OCI-M1 (cell line): ENCODE results near the gene PLCB1.
A peak's percentile ranks its signal among the peaks of the same experiment; 100 is the strongest.
"Not testable (repeated sequence)": the region's sequence is repeated elsewhere in the genome, so short reads cannot be mapped to it uniquely, and the experiment has no call there.

Source experiments
- DNase-seq: peaks from one replicate; lab custom pipeline; 2025; lab: John Stamatoyannopoulos, UW

PLCB1 gene

GRCh38 chr20:8404912-8405635, 273.0 kb downstream of the PLCB1 start:
- DNase-seq: no peak

GRCh38 chr20:8406391-8406790, 274.3 kb downstream of the PLCB1 start:
- no peak for DNase-seq

GRCh38 chr20:8408587-8409307, 276.7 kb downstream of the PLCB1 start:
- no peak for DNase-seq

- peak; percentile 22 for DNase-seq
Observed at GRCh38 chr20:8413691-8414090, 281.6 kb downstream of the PLCB1 start.

GRCh38 chr20:8414586-8415274, 282.7 kb downstream of the PLCB1 start:
- no peak for DNase-seq

- no peak for DNase-seq
Observed at GRCh38 chr20:8421981-8422380, 289.9 kb downstream of the PLCB1 start.

DNA sequence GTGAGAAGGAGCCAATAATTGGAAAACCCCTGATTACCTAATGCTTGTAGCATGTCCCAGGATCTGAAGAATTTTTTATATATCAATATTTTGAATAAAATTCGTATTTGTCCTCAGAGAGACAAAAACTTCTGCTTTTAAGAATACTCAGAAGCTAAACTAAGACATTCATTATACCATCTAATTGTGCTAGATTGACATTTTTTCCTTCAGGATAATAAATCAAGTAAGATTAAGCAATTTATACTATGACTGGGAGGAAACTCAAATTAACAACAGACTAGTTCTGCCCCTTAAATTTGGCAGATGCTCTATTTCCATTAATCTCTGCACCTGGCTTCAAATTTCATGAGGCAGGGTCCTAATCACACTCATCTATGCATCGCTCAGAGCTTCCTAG, 291.4 kb downstream of the PLCB1 start:
- DNase-seq: no peak

DNA sequence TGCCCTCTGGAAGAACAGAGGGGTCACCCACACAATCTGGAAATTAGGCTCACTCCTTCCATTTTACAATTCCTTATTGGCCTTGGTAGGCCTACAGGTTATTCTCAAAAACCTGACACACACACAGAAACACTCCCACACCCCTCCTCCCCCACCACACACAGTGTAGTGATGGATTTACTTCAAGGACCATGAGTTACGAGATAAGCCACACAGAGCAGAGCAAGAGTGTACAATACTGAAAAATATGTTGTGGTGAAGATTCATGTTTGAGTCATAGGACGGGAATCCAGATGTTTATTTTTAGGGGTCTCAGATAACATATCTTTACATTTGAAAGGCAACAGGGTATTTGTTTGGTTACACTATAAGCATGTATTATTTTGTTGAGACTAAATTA, 291.9 kb downstream of the PLCB1 start:
- DNase-seq: no peak

DNA sequence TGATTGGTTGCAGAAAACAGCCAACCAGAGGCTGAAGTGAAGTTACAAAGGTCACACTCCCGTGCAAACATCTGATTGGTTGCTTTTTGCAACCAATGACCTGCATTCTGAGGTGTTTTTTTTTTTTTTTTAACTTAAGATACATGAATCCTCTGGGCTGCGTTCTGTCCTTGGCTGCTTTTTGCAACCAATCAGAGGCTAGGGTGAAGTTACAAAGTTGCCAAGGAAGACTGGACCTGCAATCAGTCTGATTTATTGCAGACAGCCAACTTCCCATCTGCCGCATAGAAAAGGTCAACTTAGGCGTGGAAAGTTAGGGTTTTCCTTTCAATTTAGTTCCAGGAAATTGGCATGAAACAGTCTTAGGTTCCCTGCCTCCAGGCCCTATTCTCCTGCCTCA, 292.9 kb downstream of the PLCB1 start:
- DNase-seq: no peak

GRCh38 chr20:8425802-8426201, 293.7 kb downstream of the PLCB1 start:
- no peak for DNase-seq

- DNase-seq: peak; percentile 13
Observed at GRCh38 chr20:8427419-8428040, 295.5 kb downstream of the PLCB1 start.

DNA sequence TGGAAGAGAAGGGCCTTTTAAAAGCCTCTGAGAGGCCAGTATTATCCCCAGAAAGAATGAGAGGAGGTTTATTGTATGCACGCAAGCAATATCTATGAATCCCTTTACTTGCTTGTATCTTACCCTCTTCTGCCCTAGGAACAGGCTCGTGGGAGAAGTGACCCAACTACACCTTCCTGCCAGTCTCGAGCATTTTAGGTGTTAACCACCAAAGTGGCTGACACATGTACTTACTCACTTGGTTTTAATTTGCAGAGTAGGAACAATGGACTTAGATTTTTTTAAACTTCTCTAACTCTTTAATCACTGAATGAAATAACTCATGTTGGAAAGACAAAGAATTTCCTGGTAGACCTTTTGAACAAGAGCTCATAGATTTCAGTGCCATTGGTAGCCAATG, 296.9 kb downstream of the PLCB1 start:
- DNase-seq: no peak

DNA sequence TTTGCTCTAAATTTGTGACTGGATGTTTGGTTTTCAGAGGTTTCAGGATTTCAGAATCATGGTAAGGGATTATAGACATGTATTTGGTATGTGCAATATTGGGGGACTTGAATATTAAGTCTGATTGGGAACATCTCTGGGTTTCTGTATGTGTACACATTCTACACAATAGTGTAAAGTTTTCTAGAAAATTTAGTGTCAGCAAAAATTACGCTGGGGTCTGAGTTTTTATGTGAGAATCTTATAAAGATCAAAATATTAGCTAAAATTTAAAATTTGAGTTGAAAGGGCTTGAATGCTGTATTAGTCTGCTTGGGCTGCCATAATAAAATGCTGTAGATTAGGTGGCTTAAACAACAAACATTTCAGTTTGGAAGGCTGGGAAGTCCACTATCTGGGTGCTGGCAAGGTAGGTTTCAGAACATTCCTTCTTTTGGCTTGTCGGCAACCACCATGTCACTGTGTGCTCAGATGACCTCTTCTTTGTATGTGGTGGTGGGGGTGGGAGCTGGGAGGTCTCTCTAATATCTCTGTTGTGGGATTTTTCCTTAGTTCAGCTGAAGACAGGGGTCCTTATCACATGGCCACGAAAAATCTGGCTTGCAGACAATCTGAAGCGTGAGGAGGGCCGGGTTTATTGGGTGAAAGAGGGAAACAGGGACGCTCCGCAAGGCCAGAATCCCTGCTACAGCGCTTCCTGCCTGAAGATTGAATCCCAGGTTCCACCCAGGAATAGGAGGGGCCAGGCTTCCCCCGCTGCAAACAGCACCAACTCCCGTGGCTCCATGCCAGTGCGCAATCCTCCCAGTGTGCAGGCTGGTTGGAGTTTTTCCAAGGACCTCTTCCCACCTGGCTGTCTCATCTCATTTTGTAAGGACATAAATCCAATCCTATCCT, 299.7 kb downstream of the PLCB1 start:
- no peak for DNase-seq

DNA sequence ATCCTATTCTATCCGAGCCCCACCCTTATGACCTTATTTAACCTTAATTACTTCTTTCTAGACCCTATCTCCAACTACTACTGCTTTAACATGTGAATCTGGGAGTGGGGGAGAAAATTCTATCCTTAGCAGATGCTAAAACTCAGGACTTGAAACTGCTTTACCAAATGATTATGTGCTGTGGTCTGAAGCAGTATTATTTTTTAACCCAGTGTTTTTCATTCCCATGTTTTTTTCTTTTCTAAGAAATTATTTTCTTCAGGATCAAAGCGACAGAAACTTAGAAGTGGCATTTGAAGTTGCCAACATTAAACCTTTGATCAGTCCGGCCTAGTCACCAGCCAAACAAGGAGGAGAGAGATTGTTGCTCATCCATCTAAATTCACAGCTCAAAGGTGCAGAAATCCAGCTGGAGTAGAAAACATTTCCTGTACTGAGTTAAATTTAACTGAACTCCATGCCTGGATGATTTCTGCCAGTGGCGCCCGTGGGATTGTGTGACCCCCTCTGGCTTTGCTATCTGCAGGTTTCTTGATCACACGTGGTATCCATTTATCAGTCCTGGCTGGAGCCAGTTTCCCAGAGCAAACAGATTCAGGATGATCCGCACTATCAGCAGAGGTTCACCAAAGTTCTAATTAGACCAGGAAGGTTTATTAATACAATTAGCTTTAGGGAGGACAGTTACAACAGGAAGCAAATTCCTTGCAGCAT, 300.5 kb downstream of the PLCB1 start:
- DNase-seq: no peak

GRCh38 chr20:8433291-8433690, 301.2 kb downstream of the PLCB1 start:
- no peak for DNase-seq

GRCh38 chr20:8434326-8434876, 302.3 kb downstream of the PLCB1 start:
- no peak for DNase-seq

- DNase-seq: no peak
Observed at GRCh38 chr20:8435285-8436035, 303.4 kb downstream of the PLCB1 start.

- not testable (repeated sequence) for DNase-seq
Observed at GRCh38 chr20:8436938-8437337, 304.9 kb downstream of the PLCB1 start.

GRCh38 chr20:8438748-8439147, 306.7 kb downstream of the PLCB1 start:
- DNase-seq: no peak
